K562 (cell line): ENCODE data around the gene KIF26B. TPM values are rescaled to one million over a fixed set of nuclear protein-coding genes. Genes with fewer than 3 reads are reported as not detected.

Experiments used
- ARID1B ChIP-seq: fragments of 450-650 bp; IDR thresholded peaks from 2 replicates; pipeline ENCODE4 v1.6.1; 2016; ENCODE audit warnings: antibody characterized with exemption, mild to moderate bottlenecking, inconsistent platforms
- CHD7 ChIP-seq: fragments of 200-600 bp; sonication (generic); IDR thresholded peaks from one replicate; pipeline ENCODE4 v1.6.1; 2012; ENCODE audit warnings: mild to moderate bottlenecking, low read depth, low read length, inconsistent platforms
- CREM ChIP-seq: IDR thresholded peaks from 2 replicates; pipeline ENCODE4 v1.6.1; 2014; ENCODE audit warnings: antibody characterized with exemption, low read depth
- GMEB1 ChIP-seq: fragments of 250-450 bp; sonication (Bioruptor Pico); IDR thresholded peaks from 2 replicates; pipeline ENCODE4 v1.4.0; 2020; ENCODE audit warnings: mild to moderate bottlenecking
- MAX ChIP-seq: sonication (generic); formaldehyde crosslinking; IDR thresholded peaks from 2 replicates; pipeline ENCODE4 v1.9.0; 2022; ENCODE audit warnings: mild to moderate bottlenecking, missing genetic modification reagents
- NFYB ChIP-seq: IDR thresholded peaks from 2 replicates; pipeline ENCODE4 v1.6.1; 2011; ENCODE audit warnings: mild to moderate bottlenecking, moderate library complexity; ENCODE audit not compliant: insufficient read length; ENCODE audit errors: extremely low read depth
- POLR3G ChIP-seq: IDR thresholded peaks from 2 replicates; pipeline ENCODE4 v1.6.1; 2011; ENCODE audit not compliant: insufficient read length, insufficient replicate concordance; ENCODE audit errors: extremely low read depth
- TEAD2 ChIP-seq: fragments of 450-650 bp; IDR thresholded peaks from 2 replicates; pipeline ENCODE4 v1.6.1; 2016; ENCODE audit warnings: missing genetic modification characterization, control low read depth, missing compliant biosample characterization
- ZNF79 ChIP-seq: fragments of 250-450 bp; sonication (Bioruptor Pico); IDR thresholded peaks from 2 replicates; pipeline ENCODE4 v1.4.0; 2020; ENCODE audit warnings: low read depth, mild to moderate bottlenecking, moderate library complexity
- polyA plus RNA-seq, 8 experiments: library from polyadenylated mRNA; depleted of rRNA in 4 of 8; stranded (reverse) in 5 of 8; unstranded in 3 of 8; fragments of >200 nt; fragmentation: Nextera tagmentation in 2 of 8; fragmentation: Illumina TruSeq in 1 of 8; extraction: Ambion mirVana in 2 of 8; extraction: Trizol in 1 of 8; gene quantifications; 2 replicates each; pipeline versions ENCODE4 v1.2.1 to v1.2.3, GENCODE V29; 2011 to 2014; ENCODE audit warnings: inconsistent platforms in 1 of 8, missing spikeins in 1 of 8
- total RNA-seq, 7 experiments: library from RNA; depleted of rRNA in 6 of 7; stranded (reverse); fragments of >200 nt in 6 of 7; fragmentation: Illumina TruSeq in 2 of 7; extraction: Trizol in 2 of 7; gene quantifications; 2 replicates each; pipeline versions ENCODE4 v1.2.1 to v1.2.3, GENCODE V29; 2011 to 2021; ENCODE audit warnings: low replicate concordance in 1 of 7

KIF26B gene
- total and polyA plus RNA-seq, 9 of the 15 experiments (the other 6 are each of a cell fraction or from before 2014, with no cell fraction given) = 0.02 to 0.08 (median 0.03) TPM; not detected in 6

DNA sequence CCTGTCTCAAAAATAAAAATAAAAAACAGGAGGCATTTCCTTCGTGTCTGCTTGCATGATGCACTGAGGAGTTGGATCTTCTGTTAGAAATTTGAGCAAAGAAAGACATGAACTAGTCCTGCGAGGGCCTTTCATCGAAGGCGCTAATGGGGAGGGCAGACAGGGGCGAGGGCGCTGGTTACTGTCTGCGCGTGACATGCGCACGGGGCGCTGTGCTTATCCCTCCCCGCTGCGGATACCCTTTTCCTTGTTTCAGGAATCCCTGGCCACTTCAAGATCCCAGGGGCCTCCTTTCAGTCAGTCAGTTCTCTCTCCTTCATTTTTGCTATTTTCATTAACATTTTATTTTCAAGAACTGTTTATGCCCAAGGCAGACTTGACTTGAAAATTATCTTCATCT is 545.8 kb downstream of the KIF26B start (continued):
- no peak for TF ChIP-seq GMEB1 (CRISPR knock-in tag)
- TF ChIP-seq CHD7 = no peak
- TF ChIP-seq NFYB = no peak
- no peak for TF ChIP-seq CREM
- TF ChIP-seq MAX (CRISPR knock-in tag) = no peak
- no peak for TF ChIP-seq POLR3G
- TF ChIP-seq ARID1B = no peak
- TF ChIP-seq TEAD2 (tag) = no peak
- no peak for TF ChIP-seq ZNF79 (CRISPR knock-in tag)
- TF ChIP-seq, all 486 proteins: peak for 0
